BE2C (cell line): ENCODE measurements around the gene SLC23A3.

Source experiments
- DNase-seq: peaks from one replicate; pipeline ENCODE4 v3.0.0-alpha.2; 2020
- H3K27me3 ChIP-seq: fragments of 250-450 bp; sonication (Bioruptor Pico); 2 replicates; pipeline ENCODE4 v1.5.1; 2020; ENCODE audit warnings: mild to moderate bottlenecking
- H3K36me3 ChIP-seq: fragments of 250-450 bp; sonication (Bioruptor Pico); 2 replicates; pipeline ENCODE4 v1.5.1; 2020; ENCODE audit warnings: mild to moderate bottlenecking
- H3K4me1 ChIP-seq: fragments of 250-450 bp; sonication (Bioruptor Pico); 2 replicates; pipeline ENCODE4 v1.5.1; 2020
- H3K4me3 ChIP-seq: 2 replicates; pipeline ENCODE4 v1.5.1; 2011; ENCODE audit warnings: low read depth, low read length
- H3K9me3 ChIP-seq: fragments of 250-450 bp; sonication (Bioruptor Pico); 2 replicates; pipeline ENCODE4 v1.5.1; 2020
- TF ChIP-seq, protein P1 (sequence below): IDR thresholded peaks from 2 replicates; pipeline ENCODE4 v1.5.1; 2012; ENCODE audit warnings: mild to moderate bottlenecking, low read depth, low read length

The SLC23A3 gene

DNA sequence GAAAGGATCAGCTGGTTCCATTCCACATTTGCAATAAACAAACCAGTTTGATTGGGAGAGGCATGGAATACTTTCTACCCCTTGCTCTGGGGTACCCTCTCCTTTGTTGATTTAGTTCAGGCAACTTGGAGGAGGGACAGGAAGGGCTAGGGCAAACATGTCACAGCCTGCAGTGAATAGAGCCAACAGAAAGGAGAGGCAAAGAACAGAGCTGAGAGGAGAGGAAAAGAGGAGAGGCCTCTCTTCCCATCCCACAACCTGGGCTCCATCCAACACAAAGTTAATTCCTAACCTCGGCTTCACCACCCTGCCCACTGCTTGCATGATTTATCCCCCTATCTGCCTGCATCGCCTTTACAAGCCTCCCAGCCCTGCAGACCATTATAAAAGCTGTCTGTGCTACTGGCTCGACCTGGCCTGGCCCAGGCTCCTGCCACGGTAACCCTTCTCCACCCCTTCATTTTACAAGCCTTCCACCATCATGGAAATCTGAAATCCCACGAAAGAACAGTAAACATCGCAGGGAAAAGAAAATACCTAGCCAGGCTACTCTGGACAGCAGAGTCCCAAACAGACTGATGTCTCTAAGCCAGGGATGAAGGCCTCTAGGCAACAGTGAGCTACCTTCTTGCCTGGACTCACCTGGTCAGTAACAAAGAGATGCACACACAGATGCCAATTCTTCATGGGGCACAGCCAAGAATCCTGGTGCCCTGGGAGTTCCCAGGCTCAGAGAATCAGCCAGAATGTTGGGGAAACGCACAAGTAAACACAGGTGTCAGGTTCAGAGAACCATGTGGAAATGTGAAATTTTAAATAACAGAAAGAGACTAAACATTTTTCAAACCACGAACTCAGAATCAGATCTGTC lies 52.8 kb downstream of the SLC23A3 start:
- H3K9me3 ChIP-seq: no peaks in the 10 kb centered on the region
- TF ChIP-seq, protein P1, sequence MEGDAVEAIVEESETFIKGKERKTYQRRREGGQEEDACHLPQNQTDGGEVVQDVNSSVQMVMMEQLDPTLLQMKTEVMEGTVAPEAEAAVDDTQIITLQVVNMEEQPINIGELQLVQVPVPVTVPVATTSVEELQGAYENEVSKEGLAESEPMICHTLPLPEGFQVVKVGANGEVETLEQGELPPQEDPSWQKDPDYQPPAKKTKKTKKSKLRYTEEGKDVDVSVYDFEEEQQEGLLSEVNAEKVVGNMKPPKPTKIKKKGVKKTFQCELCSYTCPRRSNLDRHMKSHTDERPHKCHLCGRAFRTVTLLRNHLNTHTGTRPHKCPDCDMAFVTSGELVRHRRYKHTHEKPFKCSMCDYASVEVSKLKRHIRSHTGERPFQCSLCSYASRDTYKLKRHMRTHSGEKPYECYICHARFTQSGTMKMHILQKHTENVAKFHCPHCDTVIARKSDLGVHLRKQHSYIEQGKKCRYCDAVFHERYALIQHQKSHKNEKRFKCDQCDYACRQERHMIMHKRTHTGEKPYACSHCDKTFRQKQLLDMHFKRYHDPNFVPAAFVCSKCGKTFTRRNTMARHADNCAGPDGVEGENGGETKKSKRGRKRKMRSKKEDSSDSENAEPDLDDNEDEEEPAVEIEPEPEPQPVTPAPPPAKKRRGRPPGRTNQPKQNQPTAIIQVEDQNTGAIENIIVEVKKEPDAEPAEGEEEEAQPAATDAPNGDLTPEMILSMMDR: no peak
- no peaks in the 10 kb centered on the region for H3K36me3 ChIP-seq
- DNase-seq: no peak
- no peak overlapping the region for H3K4me3 ChIP-seq
- H3K27me3 ChIP-seq: no peaks in the 10 kb centered on the region
- 0 out of 2 replicates have a peak, but pooled peaks cover 2% of the 10 kb centered on the region for H3K4me1 ChIP-seq

- Histone ChIP-seq H3K4me3 (no peak overlapping the region), H3K27me3 (no peaks in the 10 kb centered on the region), H3K4me1 (0 out of 2 replicates have a peak, but pooled peaks cover 2% of the 10 kb centered on the region), H3K36me3 (no peaks in the 10 kb centered on the region), H3K9me3 (no peaks in the 10 kb centered on the region)
- TF ChIP-seq, protein P1: no peak
- no peak for DNase-seq
Observed at GRCh38 chr2:219112651-219113338, 57.0 kb downstream of the SLC23A3 start.

DNA sequence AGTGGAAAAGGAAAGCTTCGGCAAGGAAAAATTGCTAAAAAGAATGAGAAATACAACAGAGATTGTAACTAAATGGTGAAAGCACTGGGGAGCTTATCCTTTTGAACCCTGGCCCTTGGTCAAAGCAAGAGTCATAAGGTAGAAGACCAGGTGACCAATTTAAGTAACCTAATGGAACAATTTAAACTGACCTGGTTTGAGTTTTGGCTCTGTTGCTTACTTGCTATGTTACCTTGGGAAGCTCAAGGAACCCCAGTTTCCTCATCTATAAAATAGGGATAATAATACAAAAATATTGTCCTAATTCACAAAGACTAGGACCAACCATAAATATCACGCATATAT lies 57.8 kb downstream of the SLC23A3 start:
- DNase-seq: no peak
- 0 out of 2 replicates have a peak, but pooled peaks cover 2% of the 10 kb centered on the region for H3K4me1 ChIP-seq
- no peak overlapping the region for H3K4me3 ChIP-seq
- H3K27me3 ChIP-seq: no peaks in the 10 kb centered on the region
- no peaks in the 10 kb centered on the region for H3K9me3 ChIP-seq
- TF ChIP-seq, protein P1: no peak
- H3K36me3 ChIP-seq: no peaks in the 10 kb centered on the region
